Suprapubic skin (tissue), 4 donors: ENCODE data around the gene ZNF611. TPM values are rescaled to one million over a fixed set of nuclear protein-coding genes. Genes with fewer than 3 reads are reported as not detected.
A peak's percentile ranks its signal among the peaks of the same experiment; 100 is the strongest.
"Not testable (repeated sequence)": the region's sequence is repeated elsewhere in the genome, so short reads cannot be mapped to it uniquely, and the experiment has no call there.

Experiments
- DNase-seq, 2 donors: peaks; one replicate each; pipeline ENCODE4 v3.0.0-alpha.2; 2019; ENCODE audit warnings: low spot score in 2 of 2
- H3K27ac ChIP-seq: fragments of 200-600 bp; sonication (generic); one replicate; pipeline ENCODE4 v1.5.1; 2019
- H3K27me3 ChIP-seq: fragments of 200-600 bp; sonication (generic); one replicate; pipeline ENCODE4 v1.5.1; 2019
- H3K36me3 ChIP-seq: fragments of 200-600 bp; sonication (generic); one replicate; pipeline ENCODE4 v1.5.1; 2019
- H3K4me1 ChIP-seq: fragments of 200-600 bp; sonication (generic); one replicate; pipeline ENCODE4 v1.5.1; 2019
- H3K4me3 ChIP-seq: fragments of 200-600 bp; sonication (generic); one replicate; pipeline ENCODE4 v1.5.1; 2019; ENCODE audit warnings: mild to moderate bottlenecking
- H3K9me3 ChIP-seq: fragments of 200-600 bp; sonication (generic); one replicate; pipeline ENCODE4 v1.5.1; 2019
- CTCF ChIP-seq, 2 donors: fragments of 200-600 bp in 1 of 2; fragments of 450-650 bp in 1 of 2; sonication (generic) in 1 of 2; IDR thresholded peaks; one replicate each; pipeline ENCODE4 v1.5.1; 2016 to 2019; ENCODE audit warnings: antibody characterized with exemption in 2 of 2, mild to moderate bottlenecking in 1 of 2, moderate library complexity in 1 of 2
- EP300 ChIP-seq: sonication (generic); formaldehyde crosslinking; IDR thresholded peaks from one replicate; pipeline ENCODE4 v1.6.1; 2017; ENCODE audit warnings: antibody characterized with exemption
- POLR2A ChIP-seq, 2 donors: fragments of 450-650 bp; IDR thresholded peaks; one replicate each; pipeline ENCODE4 v1.6.1; 2017; ENCODE audit warnings: antibody characterized with exemption in 2 of 2, mild to moderate bottlenecking in 2 of 2, moderate library complexity in 2 of 2
- POLR2AphosphoS5 ChIP-seq, 3 donors: sonication (generic); formaldehyde crosslinking; IDR thresholded peaks; one replicate each; pipeline ENCODE4 v1.6.1; 2017; ENCODE audit warnings: antibody characterized with exemption in 3 of 3
- WGBS: methylation state at CpG from one replicate; pipeline ENCODE4 v1.1.5; 2018; 5-methylcytosine and 5-hydroxymethylcytosine counted together
- total RNA-seq, 4 donors: library from RNA; depleted of rRNA; stranded (reverse); fragments of >200 nt; gene quantifications; one replicate each; pipeline ENCODE4 v1.1.0, GENCODE V29; 2016

The ZNF611 gene
- total RNA-seq, 4 donors from 2014 or later = 6.2 to 13.5 (median 9.4) TPM

- Histone ChIP-seq H3K27me3 (no peaks in the 10 kb centered on the region), H3K4me3 (no peak overlapping the region), H3K36me3 (no peaks in the 10 kb centered on the region), H3K27ac (no peak overlapping the region), H3K4me1 (peaks cover 15% of the 10 kb centered on the region), H3K9me3 (no peaks in the 10 kb centered on the region)
- no peak for DNase-seq
- no peak for TF ChIP-seq CTCF (IDR thresholded peaks at IDR 0.05)
- TF ChIP-seq POLR2AphosphoS5 (IDR thresholded peaks at IDR 0.05) = no peak
- TF ChIP-seq EP300 = no peak
- TF ChIP-seq POLR2A (IDR thresholded peaks at IDR 0.05) = no peak
- 88% methylated on average over 8 of the region's 8 CpGs for WGBS
Observed at GRCh38 chr19:52692431-52693008, 42.3 kb downstream of the ZNF611 start.

GRCh38 chr19:52691737-52692136 lies 43.1 kb downstream of the ZNF611 start:
- Histone ChIP-seq H3K36me3 (no peaks in the 10 kb centered on the region), H3K9me3 (no peaks in the 10 kb centered on the region), H3K4me3 (no peak overlapping the region), H3K27me3 (no peaks in the 10 kb centered on the region), H3K4me1 (peaks cover 15% of the 10 kb centered on the region), H3K27ac (no peak overlapping the region)
- DNase-seq = no peak
- WGBS = 54% methylated on average over 2 of the region's 2 CpGs
- TF ChIP-seq EP300 (no peak), POLR2AphosphoS5 (IDR thresholded peaks at IDR 0.05) (no peak), POLR2A (IDR thresholded peaks at IDR 0.05) (no peak), CTCF (IDR thresholded peaks at IDR 0.05) (no peak)

- Histone ChIP-seq H3K27me3 (no peaks in the 10 kb centered on the region), H3K27ac (peak overlapping the region; percentile 85), H3K36me3 (no peaks in the 10 kb centered on the region), H3K4me1 (peaks cover 20% of the 10 kb centered on the region), H3K9me3 (no peaks in the 10 kb centered on the region), H3K4me3 (peak overlapping the region; percentile 63)
- 44% methylated on average over 15 of the region's 15 CpGs for WGBS
- TF ChIP-seq EP300 (no peak), POLR2AphosphoS5 (IDR thresholded peaks at IDR 0.05) (no peak), POLR2A (IDR thresholded peaks at IDR 0.05) (no peak), CTCF (IDR thresholded peaks at IDR 0.05) (no peak)
- DNase-seq = no peak
Observed at GRCh38 chr19:52691215-52691610, 43.6 kb downstream of the ZNF611 start.

- Histone ChIP-seq H3K27ac (peak overlapping the region; percentile 85), H3K36me3 (no peaks in the 10 kb centered on the region), H3K27me3 (no peaks in the 10 kb centered on the region), H3K4me1 (peaks cover 20% of the 10 kb centered on the region), H3K9me3 (no peaks in the 10 kb centered on the region), H3K4me3 (peak overlapping the region; percentile 63)
- WGBS = 2% methylated on average over 36 of the region's 47 CpGs
- peak; percentile 97 to 98 for DNase-seq
- TF ChIP-seq POLR2A (IDR thresholded peaks at IDR 0.05) (peak in 1 of 2 donors; percentile 52), POLR2AphosphoS5 (IDR thresholded peaks at IDR 0.05) (no peak), EP300 (no peak), CTCF (IDR thresholded peaks at IDR 0.05) (peak in 1 of 2 donors; percentile 44)
Observed at GRCh38 chr19:52690369-52691214, 44.3 kb downstream of the ZNF611 start.

- Histone ChIP-seq H3K36me3 (no peaks in the 10 kb centered on the region), H3K9me3 (no peaks in the 10 kb centered on the region), H3K4me3 (peak overlapping the region; percentile 63), H3K4me1 (peaks cover 20% of the 10 kb centered on the region), H3K27me3 (no peaks in the 10 kb centered on the region), H3K27ac (peak overlapping the region; percentile 85)
- DNase-seq = peak; percentile 84 to 87
- no peak for TF ChIP-seq CTCF (IDR thresholded peaks at IDR 0.05)
- under 1% methylated on average over 31 of the region's 32 CpGs for WGBS
Observed at GRCh38 chr19:52689843-52690368, 44.9 kb downstream of the ZNF611 start.

- not testable (repeated sequence) for H3K36me3 ChIP-seq, H3K27me3 ChIP-seq, DNase-seq, H3K9me3 ChIP-seq
- peaks cover 20% of the 10 kb centered on the region for H3K4me1 ChIP-seq
- H3K27ac ChIP-seq = peak overlapping the region; percentile 85
- WGBS = 25% methylated on average over 6 of the region's 6 CpGs
- H3K4me3 ChIP-seq = peak overlapping the region; percentile 63
Observed at GRCh38 chr19:52688925-52689796, 45.7 kb downstream of the ZNF611 start.
